Stimulated activated CD4-positive, alpha-beta T cell treated with anti-CD3 and anti-CD28 coated beads, Interleukin-15, amount 100 ng/mL, for 1 hour (primary cell): ENCODE measurements around the gene HES6.

ENCODE experiments used
- DNase-seq, 2 donors: peaks; one replicate each; pipeline ENCODE4 v3.0.0-alpha.2; 2020; ENCODE audit warnings: low read depth in 1 of 2, low spot score in 1 of 2

Gene HES6

DNA sequence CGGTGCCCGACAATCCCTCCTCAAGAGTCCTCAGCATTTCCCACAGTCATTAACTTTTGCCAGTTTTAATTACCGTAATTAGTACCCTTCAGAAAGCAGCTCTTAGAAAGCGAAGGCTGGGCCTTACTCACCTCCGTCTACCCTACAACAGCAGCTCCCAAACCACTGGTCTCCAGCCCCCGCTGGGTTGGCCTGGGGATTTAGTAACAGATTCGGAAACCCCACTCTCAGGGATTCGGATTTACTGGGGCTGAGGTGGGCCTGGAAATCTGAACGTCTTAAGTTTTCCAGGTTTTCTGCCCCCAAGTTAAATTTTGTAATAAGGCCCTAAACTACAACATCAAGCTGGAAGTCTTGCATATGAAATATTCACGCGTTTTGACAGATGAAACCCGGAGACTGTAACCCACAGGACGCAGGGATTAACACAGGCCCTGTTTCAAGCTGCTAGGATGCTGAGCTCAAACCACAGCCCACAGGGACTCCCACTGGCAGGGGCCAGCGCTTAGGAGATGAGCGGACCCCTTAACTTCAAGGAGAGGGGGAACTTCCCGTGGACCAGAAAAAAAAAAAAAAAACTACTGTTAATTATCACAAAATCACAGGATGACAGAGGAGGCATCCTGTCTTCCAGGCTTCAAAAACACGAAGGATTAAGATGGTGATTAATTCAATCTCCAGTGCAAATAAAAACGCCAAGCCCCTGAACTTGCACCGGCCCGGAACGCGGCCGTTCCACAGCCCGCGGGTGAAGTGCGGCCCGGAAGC lies 37.3 kb downstream of the HES6 start:
- DNase-seq: no peak

DNA sequence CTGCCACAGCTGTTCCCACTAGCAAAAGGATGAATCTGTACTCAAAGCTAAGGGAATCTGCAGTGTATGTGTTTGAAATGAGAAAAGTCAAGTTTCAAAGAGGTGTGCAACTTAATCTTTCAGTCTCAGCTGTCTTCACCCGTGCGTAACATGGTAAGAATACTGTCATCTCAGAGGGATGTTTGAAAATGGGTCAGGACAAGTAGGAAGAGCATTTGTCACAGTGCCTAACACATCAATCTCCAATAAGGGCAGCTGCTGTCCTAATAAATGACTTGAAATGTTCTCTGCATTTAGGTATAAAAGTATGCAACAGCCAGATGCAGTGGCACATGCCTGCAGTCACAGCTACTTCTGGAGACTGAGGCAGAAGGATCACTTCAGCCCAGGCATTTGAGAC lies 49.4 kb downstream of the HES6 start:
- DNase-seq: no peak
